Lower leg skin (tissue), 3 donors: ENCODE data around the gene TPSD1.
"Not testable (repeated sequence)": the region's sequence is repeated elsewhere in the genome, so short reads cannot be mapped to it uniquely, and the experiment has no call there.

ENCODE experiments used
- CTCF ChIP-seq, 3 donors: fragments of 450-650 bp; IDR thresholded peaks; one replicate each; pipeline ENCODE4 v1.5.1; 2016; ENCODE audit warnings: antibody characterized with exemption in 3 of 3, mild to moderate bottlenecking in 3 of 3, moderate library complexity in 2 of 3
- POLR2A ChIP-seq, 2 donors: fragments of 450-650 bp; IDR thresholded peaks; one replicate each; pipeline ENCODE4 v1.6.1; 2016 to 2017; ENCODE audit warnings: antibody characterized with exemption in 2 of 2, mild to moderate bottlenecking in 1 of 2, moderate library complexity in 1 of 2

DNA sequence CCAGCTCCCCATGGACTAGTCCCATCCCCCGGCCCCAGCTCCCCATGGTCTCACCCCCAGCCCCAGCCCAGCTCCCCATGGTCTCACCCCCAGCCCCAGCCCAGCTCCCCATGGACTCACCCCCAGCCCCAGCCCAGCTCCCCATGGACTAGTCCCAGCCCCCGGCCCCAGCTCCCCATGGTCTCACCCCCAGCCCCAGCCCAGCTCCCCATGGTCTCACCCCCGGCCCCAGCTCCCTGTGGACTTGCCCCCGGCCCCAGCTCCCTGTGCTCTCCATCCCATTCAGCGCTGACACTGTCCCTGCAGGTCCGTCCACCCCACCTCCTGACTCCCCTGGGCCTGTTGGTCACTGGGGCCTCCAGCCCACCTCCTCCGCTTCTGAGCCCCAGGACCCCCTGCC, 24.6 kb upstream of the TPSD1 start:
- not testable (repeated sequence) for TF ChIP-seq POLR2A, CTCF (IDR thresholded peaks at IDR 0.05)
